Effector memory CD8-positive, alpha-beta T cell (primary cell): ENCODE results near the gene DTNA.
"Not testable (repeated sequence)": the region's sequence is repeated elsewhere in the genome, so short reads cannot be mapped to it uniquely, and the experiment has no call there.

Experiments
- ATAC-seq: fragments of 150-1000 bp; cut with Tn5 transposase; replicated peaks from 2 replicates; pipeline ENCODE4 v1.10.0; 2021; ENCODE audit warnings: mild to moderate bottlenecking, moderate library complexity
- DNase-seq, 3 experiments: peaks; one replicate each; pipeline ENCODE4 v3.0.0; 2021
- H3K27ac Mint-ChIP-seq, 2 donors: one replicate each; pipeline ENCODE4 v1.8.0; 2022; ENCODE audit warnings: mild to moderate bottlenecking in 2 of 2, mixed read lengths in 2 of 2, moderate library complexity in 2 of 2
- H3K27me3 Mint-ChIP-seq, 2 donors: one replicate each; pipeline ENCODE4 v1.8.0; 2022; ENCODE audit warnings: mixed read lengths in 2 of 2
- H3K36me3 Mint-ChIP-seq: one replicate; pipeline ENCODE4 v1.8.0; 2022; ENCODE audit warnings: mild to moderate bottlenecking, moderate library complexity, mixed read lengths; ENCODE audit not compliant: insufficient read depth
- H3K4me1 Mint-ChIP-seq, 2 donors: one replicate each; pipeline ENCODE4 v1.8.0; 2022; ENCODE audit warnings: low read depth in 2 of 2, mixed read lengths in 2 of 2
- H3K4me3 Mint-ChIP-seq, 2 donors: one replicate each; pipeline ENCODE4 v1.8.0; 2022; ENCODE audit warnings: mild to moderate bottlenecking in 2 of 2, mixed read lengths in 2 of 2, moderate library complexity in 2 of 2
- H3K9me3 Mint-ChIP-seq, 2 donors: one replicate each; pipeline ENCODE4 v1.8.0; 2022; ENCODE audit warnings: mixed read lengths in 2 of 2

Gene DTNA

DNA sequence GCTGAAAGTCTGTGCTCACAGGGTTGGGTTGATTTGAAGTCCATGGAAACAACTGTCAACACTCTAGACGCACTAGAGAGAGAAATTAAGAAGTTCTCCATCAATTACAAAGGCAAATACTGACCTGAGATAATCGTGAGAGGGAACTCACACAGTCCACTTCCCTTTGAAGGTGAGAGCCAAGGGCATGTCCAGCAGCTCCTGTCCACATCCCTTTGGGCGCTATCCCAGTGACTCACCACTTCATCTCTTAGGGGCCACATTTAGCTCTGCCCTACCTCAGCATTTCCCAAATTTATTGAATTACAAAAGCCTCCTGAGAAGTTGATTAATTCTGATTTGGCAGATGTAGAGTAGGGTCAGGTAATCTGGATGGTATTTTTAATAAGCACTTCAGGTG, 182.3 kb downstream of the DTNA start:
- Mint-ChIP-seq H3K4me3 (no peak overlapping the region), H3K27ac (no peak overlapping the region), H3K4me1 (no peaks in the 10 kb centered on the region), H3K9me3 (no peaks in the 10 kb centered on the region), H3K36me3 (no peaks in the 10 kb centered on the region), H3K27me3 (peaks cover 48 to 51% of the 10 kb centered on the region in 2 donors)
- ATAC-seq (no peak), DNase-seq (no peak)

DNA sequence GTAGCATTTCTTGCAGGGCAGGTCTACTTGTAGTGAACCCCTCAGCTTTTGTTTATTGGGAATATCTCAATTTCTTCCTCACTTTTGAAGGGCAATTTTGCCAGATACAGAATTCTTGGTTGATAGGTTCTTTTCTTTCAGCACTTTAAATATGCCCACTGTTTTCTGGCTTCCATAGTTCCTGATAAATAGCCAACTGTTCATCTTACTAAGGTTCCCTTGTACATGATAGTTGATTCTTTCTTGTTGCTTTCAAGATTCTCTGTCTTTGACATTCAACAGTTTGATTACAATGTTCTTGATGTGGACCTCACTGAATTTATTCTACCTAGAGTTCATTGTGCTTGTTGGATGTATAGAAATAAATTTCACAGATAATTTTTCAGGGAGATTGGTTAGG, 183.1 kb downstream of the DTNA start:
- H3K4me3 Mint-ChIP-seq = no peak overlapping the region
- ATAC-seq (no peak), DNase-seq (no peak)
- H3K36me3 Mint-ChIP-seq = no peaks in the 10 kb centered on the region
- no peaks in the 10 kb centered on the region for H3K4me1 Mint-ChIP-seq
- H3K27me3 Mint-ChIP-seq = peaks cover 48 to 51% of the 10 kb centered on the region in 2 donors
- H3K27ac Mint-ChIP-seq = no peak overlapping the region
- H3K9me3 Mint-ChIP-seq = no peaks in the 10 kb centered on the region

- DNase-seq = no peak
- Mint-ChIP-seq H3K9me3 (no peaks in the 10 kb centered on the region), H3K27me3 (peaks cover under 1% of the 10 kb centered on the region in 2 donors), H3K4me1 (no peaks in the 10 kb centered on the region), H3K4me3 (no peak overlapping the region), H3K27ac (no peak overlapping the region), H3K36me3 (no peaks in the 10 kb centered on the region)
- ATAC-seq = no peak
Observed at GRCh38 chr18:34901299-34901698, 191.2 kb downstream of the DTNA start.

- Mint-ChIP-seq H3K27me3 (no peaks in the 10 kb centered on the region), H3K9me3 (no peaks in the 10 kb centered on the region), H3K36me3 (no peaks in the 10 kb centered on the region), H3K4me1 (no peaks in the 10 kb centered on the region), H3K27ac (no peak overlapping the region), H3K4me3 (no peak overlapping the region)
- ATAC-seq (no peak), DNase-seq (no peak)
Observed at GRCh38 chr18:34904994-34905393, 194.9 kb downstream of the DTNA start.

- not testable (repeated sequence) for H3K27ac Mint-ChIP-seq, ATAC-seq, H3K4me1 Mint-ChIP-seq, H3K4me3 Mint-ChIP-seq, DNase-seq, H3K9me3 Mint-ChIP-seq, H3K36me3 Mint-ChIP-seq, H3K27me3 Mint-ChIP-seq
Observed at GRCh38 chr18:34906985-34907384, 196.9 kb downstream of the DTNA start.

- H3K9me3 Mint-ChIP-seq = no peaks in the 10 kb centered on the region
- DNase-seq = no peak
- ATAC-seq = no peak
- H3K27me3 Mint-ChIP-seq = no peaks in the 10 kb centered on the region
- H3K4me1 Mint-ChIP-seq = no peaks in the 10 kb centered on the region
- H3K36me3 Mint-ChIP-seq = no peaks in the 10 kb centered on the region
- H3K27ac Mint-ChIP-seq = no peak overlapping the region
- H3K4me3 Mint-ChIP-seq = no peak overlapping the region
Observed at GRCh38 chr18:34909637-34910364, 199.7 kb downstream of the DTNA start.

DNA sequence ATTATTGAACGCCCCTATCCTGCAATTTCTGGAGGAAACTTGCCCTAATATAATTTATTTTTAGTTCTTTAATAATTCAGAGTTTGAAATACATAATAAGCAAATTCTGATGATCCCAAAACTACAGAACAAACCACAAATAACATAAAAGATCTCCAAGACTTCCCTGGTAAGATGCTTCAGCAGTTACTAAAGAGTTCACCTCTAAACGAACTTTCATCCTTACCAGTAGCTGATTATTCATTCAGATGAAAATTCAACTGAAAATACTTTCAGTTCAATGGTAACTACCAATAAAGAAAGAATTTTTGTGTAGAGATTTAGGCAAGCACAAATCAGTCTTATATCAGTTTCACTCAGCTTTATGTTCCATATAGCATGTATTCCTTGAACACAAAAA, 201.0 kb downstream of the DTNA start:
- H3K4me1 Mint-ChIP-seq = no peaks in the 10 kb centered on the region
- H3K9me3 Mint-ChIP-seq = no peaks in the 10 kb centered on the region
- DNase-seq (no peak), ATAC-seq (no peak)
- H3K4me3 Mint-ChIP-seq = no peak overlapping the region
- no peaks in the 10 kb centered on the region for H3K27me3 Mint-ChIP-seq
- no peak overlapping the region for H3K27ac Mint-ChIP-seq
- no peaks in the 10 kb centered on the region for H3K36me3 Mint-ChIP-seq

GRCh38 chr18:34911661-34912384, 201.7 kb downstream of the DTNA start:
- DNase-seq (no peak), ATAC-seq (no peak)
- Mint-ChIP-seq H3K27ac (no peak overlapping the region), H3K9me3 (no peaks in the 10 kb centered on the region), H3K27me3 (no peaks in the 10 kb centered on the region), H3K36me3 (no peaks in the 10 kb centered on the region), H3K4me1 (no peaks in the 10 kb centered on the region), H3K4me3 (no peak overlapping the region)

DNA sequence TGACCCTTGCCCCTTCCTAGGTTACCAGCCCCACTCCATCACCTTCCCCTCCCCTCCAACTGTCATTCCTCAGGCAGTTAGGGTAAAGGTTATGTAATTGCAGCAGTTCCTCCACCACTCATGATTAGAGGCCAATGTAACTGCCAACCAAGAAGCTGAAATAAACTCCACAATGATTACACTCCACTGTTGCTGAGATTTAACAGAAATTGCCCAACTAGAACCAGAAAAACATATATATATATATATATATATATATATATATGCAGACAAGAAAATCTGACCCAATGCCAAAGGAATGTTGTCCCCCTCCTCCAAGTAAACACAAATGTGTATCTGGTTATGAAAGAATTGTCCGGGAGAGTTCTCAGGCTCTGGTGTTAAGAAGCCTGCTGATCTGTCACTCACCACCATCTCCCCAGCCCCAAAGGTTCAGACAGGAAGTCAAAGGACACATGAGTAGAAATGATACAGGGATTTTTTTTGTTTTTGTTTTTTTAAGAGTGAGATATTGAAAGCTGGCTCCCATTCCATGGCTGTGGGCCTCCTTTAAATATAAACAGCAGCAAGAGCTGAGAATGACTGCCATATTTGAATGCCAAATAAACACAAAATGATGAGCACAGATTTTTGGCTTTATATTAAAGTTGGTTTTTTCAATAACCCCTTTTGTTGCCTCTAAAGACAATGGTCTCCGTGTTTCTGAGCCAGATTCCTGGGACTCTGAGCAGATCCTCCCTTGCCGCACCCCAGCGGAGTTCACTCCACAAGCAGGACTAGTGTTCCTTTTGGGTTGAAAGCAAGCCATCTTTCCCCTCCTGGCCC, 204.0 kb downstream of the DTNA start:
- no peak overlapping the region for H3K4me3 Mint-ChIP-seq
- no peaks in the 10 kb centered on the region for H3K27me3 Mint-ChIP-seq
- H3K9me3 Mint-ChIP-seq = no peaks in the 10 kb centered on the region
- H3K4me1 Mint-ChIP-seq = no peaks in the 10 kb centered on the region
- no peak for ATAC-seq
- no peak for DNase-seq
- no peak overlapping the region for H3K27ac Mint-ChIP-seq
- H3K36me3 Mint-ChIP-seq = no peaks in the 10 kb centered on the region

GRCh38 chr18:34915046-34915445, 204.9 kb downstream of the DTNA start:
- Mint-ChIP-seq H3K36me3 (no peaks in the 10 kb centered on the region), H3K27me3 (peaks cover 0 to 1% of the 10 kb centered on the region in 2 donors), H3K9me3 (no peaks in the 10 kb centered on the region), H3K27ac (no peak overlapping the region), H3K4me1 (no peaks in the 10 kb centered on the region), H3K4me3 (no peak overlapping the region)
- no peak for ATAC-seq
- no peak for DNase-seq

DNA sequence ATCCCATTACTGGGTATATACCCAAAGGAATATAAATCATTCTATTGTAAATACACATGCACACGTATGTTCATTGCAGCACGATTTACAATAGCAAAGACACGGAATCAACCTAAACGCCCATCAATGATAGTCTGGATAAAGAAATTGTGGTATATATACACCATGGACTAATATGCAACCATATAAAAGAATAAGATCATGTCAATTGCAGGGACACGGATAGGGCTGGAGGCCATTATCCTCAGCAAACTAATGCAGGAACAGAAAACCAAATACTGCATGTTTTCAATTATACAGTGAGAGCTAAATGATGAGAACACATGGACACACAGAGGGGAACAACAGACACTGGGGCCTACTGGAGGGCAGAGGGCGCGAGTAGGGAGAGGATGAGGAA, 206.4 kb downstream of the DTNA start:
- H3K9me3 Mint-ChIP-seq, DNase-seq, H3K27me3 Mint-ChIP-seq, H3K36me3 Mint-ChIP-seq, H3K4me1 Mint-ChIP-seq, ATAC-seq, H3K27ac Mint-ChIP-seq, H3K4me3 Mint-ChIP-seq: not testable (repeated sequence)

DNA sequence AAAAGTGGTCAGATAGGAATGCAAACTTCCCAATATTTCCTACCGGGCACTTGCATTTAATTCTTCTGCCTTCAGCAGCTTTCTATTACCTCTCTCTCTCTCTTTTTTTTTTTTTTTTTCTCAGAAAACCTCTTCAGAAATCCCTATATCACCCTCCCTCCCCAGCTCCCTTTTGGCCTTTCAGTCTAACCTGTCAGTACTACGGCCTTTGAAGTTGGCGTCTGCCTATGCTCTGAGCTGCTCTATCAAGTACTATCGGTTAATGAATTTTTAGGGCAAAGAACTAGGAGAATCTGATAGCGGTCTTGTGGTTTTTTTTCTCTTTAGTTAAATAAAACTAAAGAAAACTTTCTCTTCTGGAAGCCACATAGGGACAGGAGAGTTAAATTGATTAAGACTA, 208.8 kb downstream of the DTNA start:
- Mint-ChIP-seq H3K27me3 (peaks cover 6 to 9% of the 10 kb centered on the region in 2 donors), H3K4me1 (no peaks in the 10 kb centered on the region), H3K4me3 (no peak overlapping the region), H3K9me3 (no peaks in the 10 kb centered on the region), H3K27ac (no peak overlapping the region), H3K36me3 (no peaks in the 10 kb centered on the region)
- ATAC-seq (no peak), DNase-seq (no peak)

DNA sequence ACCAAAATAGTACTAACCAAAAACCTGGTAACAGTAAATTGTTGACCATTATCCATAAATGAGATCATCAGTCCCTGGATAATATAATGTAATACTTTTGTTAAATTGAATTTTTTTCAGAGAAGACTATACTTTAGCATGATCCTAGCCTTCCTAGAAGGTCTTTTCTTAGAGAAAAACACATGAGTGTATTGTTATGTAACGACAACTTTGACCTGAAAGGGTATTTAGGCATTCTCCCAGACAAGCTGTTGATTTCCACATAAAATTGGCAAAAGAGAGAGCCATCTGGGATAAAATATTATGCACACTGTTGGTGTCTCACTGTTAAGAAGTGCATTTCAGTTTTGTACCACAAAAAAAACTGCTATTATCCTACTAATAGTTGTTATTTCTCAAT, 211.1 kb downstream of the DTNA start:
- H3K27me3 Mint-ChIP-seq = peaks cover 9 to 13% of the 10 kb centered on the region in 2 donors
- ATAC-seq = no peak
- no peak for DNase-seq
- no peaks in the 10 kb centered on the region for H3K36me3 Mint-ChIP-seq
- H3K4me1 Mint-ChIP-seq = no peaks in the 10 kb centered on the region
- H3K4me3 Mint-ChIP-seq = no peak overlapping the region
- no peak overlapping the region for H3K27ac Mint-ChIP-seq
- no peaks in the 10 kb centered on the region for H3K9me3 Mint-ChIP-seq
